ENCODE results near the gene XPNPEP2.

GRCh38 chrX:129696463-129697155 lies 42.2 kb upstream of the XPNPEP2 start:
- TF ChIP-seq CTCF (IDR thresholded peaks at IDR 0.05) (no peak), POLR2A (IDR thresholded peaks at IDR 0.05) (no peak), EP300 (IDR thresholded peaks at IDR 0.05) (no peak), POLR2AphosphoS5 (IDR thresholded peaks at IDR 0.05) (no peak)

Measured in stomach (tissue), 4 donors.